Activated T-cell treated with anti-CD3 and anti-CD28 coated beads, Interleukin-2, amount 50 U/mL, for 1 hour (primary cell): Measurements from ENCODE around the gene IDH2.
A peak's percentile ranks its signal among the peaks of the same experiment; 100 is the strongest.
"Not testable (repeated sequence)": the region's sequence is repeated elsewhere in the genome, so short reads cannot be mapped to it uniquely, and the experiment has no call there.

Source experiments
- DNase-seq: peaks from one replicate; pipeline ENCODE4 v3.0.0-alpha.2; 2020

The IDH2 gene

GRCh38 chr15:90083419-90083818 lies 18.8 kb downstream of the IDH2 start:
- no peak for DNase-seq

DNA sequence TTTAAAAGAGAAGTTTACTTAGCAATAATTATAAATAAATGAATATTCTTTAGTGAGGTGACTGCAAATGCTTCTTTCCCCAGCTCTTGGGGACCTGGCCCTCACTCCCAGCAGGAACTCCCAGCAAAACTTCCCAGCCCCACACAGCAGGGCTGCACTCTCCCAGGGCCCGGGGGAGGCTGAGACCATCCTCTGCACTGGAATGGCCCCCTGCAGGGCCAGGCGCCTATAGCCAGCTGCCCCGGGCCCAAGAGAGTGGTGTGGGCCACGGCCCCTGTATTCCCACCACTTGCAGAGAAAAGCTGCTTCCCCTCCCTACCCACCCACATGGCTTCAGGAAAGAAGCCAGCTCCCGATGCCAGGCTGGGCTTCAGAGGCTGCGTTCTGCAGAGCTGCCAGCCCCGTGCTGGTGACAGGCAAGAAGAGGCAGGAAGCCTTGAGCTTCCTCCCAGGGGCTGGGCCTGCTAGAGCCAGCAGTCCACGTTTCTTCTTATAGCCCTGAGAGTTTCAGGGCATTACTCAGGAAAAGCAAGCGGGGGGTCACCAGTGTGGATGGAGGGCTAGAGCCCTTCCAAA lies 20.0 kb downstream of the IDH2 start:
- DNase-seq: no peak

DNA sequence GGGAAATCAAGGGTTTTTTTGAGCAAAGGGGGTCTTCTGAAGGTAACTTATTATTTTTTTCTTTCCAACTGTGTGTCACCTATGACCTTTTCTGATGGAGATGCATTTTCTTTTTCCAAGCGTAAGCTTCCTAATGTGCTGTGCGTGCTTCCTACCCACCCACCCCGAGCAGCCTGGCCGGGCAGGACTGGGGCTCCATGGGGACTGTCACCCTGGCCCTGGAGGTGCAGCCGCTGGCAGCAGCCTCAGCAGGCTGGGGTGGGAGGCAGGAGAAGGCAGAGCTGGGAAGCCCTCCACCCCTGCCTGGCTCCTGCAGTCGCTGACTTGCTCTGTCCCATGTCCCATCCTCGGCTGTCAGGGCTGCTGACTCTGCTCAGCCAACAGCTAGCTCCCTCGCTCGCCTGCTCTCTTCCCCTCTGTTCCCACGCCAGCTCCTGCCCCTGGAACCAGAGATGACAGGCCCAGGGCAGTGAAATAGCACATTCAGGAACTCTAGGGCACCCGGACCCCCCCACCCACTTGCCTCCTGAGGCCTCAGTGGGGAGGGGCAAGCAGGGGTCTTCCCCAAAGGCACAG lies 21.4 kb downstream of the IDH2 start:
- no peak for DNase-seq

DNA sequence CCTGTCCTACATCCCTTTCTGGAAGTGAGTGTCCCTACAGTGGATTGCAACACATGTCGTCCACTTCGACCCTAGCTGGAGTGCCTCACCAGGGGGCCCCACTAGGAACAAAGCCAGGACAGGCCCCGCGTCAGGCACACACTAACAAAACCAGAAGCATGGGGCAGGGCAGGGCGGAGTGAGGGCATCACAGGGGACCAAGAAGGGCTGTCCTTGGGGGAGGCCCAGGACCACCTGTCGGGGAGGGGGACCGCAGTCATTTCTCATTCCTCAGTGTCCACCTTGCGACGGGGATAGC lies 21.9 kb downstream of the IDH2 start:
- no peak for DNase-seq

DNA sequence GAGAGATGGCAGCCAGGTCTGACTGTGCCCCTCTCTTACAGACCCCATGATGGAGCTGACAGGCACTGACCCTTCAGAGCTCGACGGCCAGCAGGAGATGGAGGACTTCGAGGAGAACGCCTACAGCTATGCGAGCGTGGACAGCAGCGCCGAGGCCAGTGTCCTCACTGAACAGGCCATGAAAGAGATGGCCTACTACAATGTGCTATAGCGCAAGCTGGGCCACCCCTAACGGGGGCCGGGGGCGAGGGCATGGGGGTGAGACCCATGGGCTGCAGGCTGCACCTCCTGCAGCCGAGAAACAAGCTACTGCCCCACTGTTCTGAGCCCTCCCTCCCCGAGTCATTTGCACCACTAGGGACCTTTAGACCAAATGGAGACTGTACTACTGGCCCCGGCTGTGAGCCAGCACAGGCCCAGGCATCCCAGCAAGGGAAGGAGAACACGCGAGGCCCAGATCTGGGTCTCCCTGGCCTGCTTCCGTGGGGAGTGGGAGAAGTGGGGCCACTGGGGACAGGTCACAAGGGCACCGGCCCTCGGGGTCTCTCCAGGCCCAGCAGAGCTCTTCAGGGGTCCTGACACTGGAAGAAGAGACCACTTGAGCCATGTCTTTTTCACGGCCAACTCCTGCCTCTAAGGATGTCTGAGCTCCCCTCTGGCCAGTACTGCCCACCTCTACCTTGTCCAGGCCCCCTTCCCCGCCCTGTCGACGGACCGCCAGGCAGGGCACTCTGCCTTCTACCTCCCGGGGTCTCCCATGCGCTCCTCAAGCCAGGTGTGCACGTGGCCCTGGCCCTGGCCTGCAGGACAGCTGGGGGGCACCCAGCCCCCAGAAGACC lies 22.4 kb downstream of the IDH2 start:
- no peak for DNase-seq

- DNase-seq: no peak
Observed at GRCh38 chr15:90078965-90079364, 23.3 kb downstream of the IDH2 start.

GRCh38 chr15:90076716-90077115 lies 25.6 kb downstream of the IDH2 start:
- no peak for DNase-seq

GRCh38 chr15:90075420-90076289 lies 26.6 kb downstream of the IDH2 start:
- no peak for DNase-seq

- DNase-seq: no peak
Observed at GRCh38 chr15:90074916-90075315, 27.4 kb downstream of the IDH2 start.

GRCh38 chr15:90074023-90074422 lies 28.2 kb downstream of the IDH2 start:
- no peak for DNase-seq

- DNase-seq: no peak
Observed at GRCh38 chr15:90072978-90073640, 29.2 kb downstream of the IDH2 start.

- DNase-seq: peak; percentile 74
Observed at GRCh38 chr15:90071220-90071807, 31.0 kb downstream of the IDH2 start.

GRCh38 chr15:90070623-90071022 lies 31.6 kb downstream of the IDH2 start:
- DNase-seq: not testable (repeated sequence)

GRCh38 chr15:90067953-90068606 lies 34.2 kb downstream of the IDH2 start:
- no peak for DNase-seq

DNA sequence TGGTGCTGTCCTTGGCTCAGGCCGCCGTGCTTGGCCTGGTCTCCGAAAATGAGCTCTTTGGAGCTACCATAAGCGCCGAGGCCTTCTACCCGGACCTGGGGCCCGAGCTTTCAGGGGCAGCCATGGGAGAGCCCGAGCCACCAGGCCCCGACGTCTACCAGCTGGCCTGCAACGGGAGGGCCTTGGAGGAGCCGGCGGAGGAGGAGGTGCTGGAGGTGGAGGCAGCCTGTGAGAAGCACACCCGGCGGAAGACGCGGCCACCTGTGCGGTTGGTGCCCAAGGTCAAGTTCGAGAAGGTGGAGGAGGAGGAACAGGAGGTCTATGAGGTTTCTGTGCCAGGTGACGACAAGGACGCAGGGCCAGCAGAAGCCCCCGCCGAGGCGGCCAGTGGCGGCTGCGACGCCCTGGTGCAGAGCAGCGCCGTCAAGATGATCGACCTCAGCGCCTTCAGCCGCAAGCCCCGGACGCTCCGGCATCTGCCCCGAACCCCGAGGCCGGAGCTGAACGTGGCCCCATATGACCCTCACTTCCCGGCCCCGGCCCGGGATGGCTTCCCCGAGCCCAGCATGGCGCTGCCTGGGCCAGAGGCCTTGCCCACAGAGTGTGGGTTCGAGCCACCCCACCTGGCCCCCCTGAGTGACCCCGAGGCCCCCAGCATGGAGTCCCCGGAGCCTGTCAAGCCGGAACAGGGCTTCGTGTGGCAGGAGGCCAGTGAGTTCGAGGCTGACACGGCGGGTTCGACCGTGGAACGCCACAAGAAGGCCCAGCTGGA lies 34.9 kb downstream of the IDH2 start:
- no peak for DNase-seq

GRCh38 chr15:90065682-90066049 lies 36.6 kb downstream of the IDH2 start:
- DNase-seq: no peak

DNA sequence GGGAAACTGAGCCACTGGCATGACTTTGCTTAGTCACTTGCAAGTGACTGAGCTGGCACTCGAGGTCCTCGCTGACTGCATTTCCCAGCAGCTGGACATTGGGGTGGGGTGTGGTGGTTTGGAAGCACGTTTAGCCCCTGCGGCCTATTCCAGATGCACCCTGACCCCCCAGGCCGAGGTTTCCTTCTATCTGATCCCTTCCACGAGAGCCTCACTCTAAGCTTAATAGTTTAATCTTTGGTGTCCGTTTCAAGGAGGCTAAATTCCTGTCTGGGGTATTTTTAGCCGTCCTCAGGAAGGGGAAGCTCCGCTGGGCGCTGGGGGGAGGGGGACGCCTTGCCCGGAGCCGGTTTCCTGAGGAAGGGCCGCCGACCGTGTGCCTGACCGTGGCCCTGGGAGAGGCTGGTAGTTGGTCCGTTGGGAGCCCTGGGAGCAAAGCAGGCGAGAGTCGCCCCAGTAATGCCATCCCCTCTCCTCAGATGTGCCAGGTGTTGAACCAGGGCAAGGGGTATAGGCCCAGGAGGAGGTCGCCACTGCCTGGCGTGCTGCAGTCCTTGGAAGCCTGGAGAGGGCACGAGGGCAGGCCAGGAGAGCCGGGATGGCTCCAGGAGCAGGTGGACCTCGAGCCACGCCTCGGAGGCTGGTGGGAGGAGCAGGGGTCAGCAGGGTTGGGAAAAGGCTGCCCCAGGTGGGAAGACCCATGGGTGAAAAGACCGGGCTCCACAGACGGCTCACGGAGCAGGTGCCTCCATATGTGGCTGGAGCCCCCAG lies 37.2 kb downstream of the IDH2 start:
- no peak for DNase-seq

DNA sequence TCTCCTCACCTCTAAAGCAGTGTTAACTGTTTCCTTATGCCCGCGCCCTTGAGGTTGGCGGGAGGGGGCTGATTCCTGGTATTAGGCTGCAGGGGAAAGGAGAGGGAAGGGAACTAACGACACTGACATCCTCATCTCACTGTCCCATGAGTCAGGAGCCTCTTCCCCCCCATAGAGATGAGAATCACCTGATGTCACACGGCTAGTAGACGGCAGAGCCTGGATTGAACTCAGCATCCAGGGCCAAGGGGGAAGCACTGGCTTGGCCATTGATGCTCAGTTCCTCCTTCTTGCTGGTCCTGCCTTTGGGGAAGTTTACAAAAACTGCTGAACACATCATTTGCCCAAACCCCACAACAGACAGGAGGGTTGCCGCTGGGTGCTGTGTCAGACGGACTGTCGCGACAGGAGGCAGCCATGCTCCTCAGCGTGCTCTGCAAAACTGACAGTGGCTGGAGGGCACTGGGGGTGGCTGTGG lies 38.5 kb downstream of the IDH2 start:
- no peak for DNase-seq

DNA sequence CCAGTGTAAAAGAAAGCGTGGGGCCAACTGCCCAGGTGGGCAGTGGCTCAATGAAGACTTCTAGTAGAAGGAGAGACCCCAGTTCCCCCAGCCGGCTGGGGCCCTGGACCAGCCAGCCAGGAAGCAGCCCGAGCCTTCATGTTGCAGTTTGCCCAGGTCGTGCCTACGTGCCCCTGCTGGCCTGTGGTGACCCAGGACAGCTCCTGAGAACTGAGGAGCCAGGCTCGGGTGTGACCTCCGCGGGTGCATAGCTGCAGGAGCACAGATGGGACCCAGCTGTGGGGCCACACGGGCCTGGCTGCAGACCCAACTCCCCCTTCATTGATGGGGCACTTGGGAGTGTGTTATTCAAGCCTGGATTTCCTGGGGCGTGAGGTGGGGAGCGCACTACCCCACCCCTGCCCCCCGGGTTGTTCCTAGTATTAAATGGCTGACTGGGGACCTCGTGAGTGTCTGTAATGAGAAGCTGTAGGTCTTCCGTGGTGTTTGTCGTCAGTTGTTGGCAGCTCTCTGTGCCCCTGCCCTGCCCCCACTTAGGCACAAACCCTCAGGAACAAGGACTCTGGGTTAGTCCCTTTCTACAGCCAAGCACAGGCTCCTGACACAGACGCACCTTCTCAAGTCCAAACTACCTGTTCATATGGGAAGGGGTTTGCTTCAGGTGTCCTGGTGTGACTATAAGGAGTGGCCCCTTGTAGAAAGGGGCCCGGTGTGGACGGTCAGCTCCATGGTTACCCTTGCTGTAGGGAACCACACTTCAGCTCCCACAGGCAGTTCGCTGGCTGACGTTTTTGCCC lies 39.1 kb downstream of the IDH2 start:
- DNase-seq: no peak
